ENCODE results near the gene EID2. TPM values are rescaled to one million over a fixed set of nuclear protein-coding genes. Genes with fewer than 3 reads are reported as not detected.

The EID2 gene
- polyA plus RNA-seq, 4 donors = 9.9 to 13.4 (median 11.9) TPM

DNA sequence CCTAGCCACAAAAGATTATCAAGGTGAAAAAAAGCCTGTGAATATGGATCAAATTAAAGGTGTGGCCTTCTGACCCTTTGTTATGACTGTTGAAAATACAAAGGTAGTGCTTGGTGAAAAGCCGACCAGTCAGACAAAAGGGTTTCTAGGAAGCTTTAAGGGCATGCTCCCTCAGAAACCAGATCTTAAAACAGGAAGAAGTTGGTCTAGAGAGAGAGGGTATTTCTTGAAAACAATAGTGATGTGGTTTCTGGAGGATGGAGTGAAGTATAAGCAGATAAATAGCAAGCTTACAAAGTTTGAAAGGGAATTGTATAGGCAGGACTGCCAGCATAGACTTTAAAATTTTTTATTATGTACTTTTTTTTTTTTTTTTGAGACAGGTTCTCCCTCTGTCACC, 5.0 kb upstream of the EID2 start:
- no peaks in the 10 kb centered on the region for H3K4me1 ChIP-seq (ENCODE audit: control insufficient read depth in 3 of 3, insufficient read depth in 2 of 3, low read depth in 1 of 3, low read length in 2 of 3)
- no peak overlapping the region for H3K27ac ChIP-seq (ENCODE audit: low read depth in 1 of 3, low read length in 2 of 3)
- FAIRE-seq (no peak), DNase-seq (no peak)
- H3K9me3 ChIP-seq (ENCODE audit: control insufficient read depth in 2 of 2, insufficient read depth in 1 of 2, low read depth in 1 of 2, low read length in 1 of 2) = no peaks in the 10 kb centered on the region
- H3K27me3 ChIP-seq (ENCODE audit: control insufficient read depth in 3 of 3, insufficient read depth in 3 of 3, low read length in 3 of 3) = peaks cover 0 to 4% (median 0%) of the 10 kb centered on the region in 3 donors
- no peak overlapping the region for H3K4me3 ChIP-seq (ENCODE audit: low read depth in 1 of 3, low read length in 3 of 3)
- WGBS, 3 donors = 25 to 43% (median 26%) methylated on average over 1 of the region's 1 CpG
- no peaks in the 10 kb centered on the region for H3K36me3 ChIP-seq (ENCODE audit: control insufficient read depth in 3 of 3, insufficient read depth in 2 of 3, low read depth in 1 of 3, low read length in 3 of 3)

DNA sequence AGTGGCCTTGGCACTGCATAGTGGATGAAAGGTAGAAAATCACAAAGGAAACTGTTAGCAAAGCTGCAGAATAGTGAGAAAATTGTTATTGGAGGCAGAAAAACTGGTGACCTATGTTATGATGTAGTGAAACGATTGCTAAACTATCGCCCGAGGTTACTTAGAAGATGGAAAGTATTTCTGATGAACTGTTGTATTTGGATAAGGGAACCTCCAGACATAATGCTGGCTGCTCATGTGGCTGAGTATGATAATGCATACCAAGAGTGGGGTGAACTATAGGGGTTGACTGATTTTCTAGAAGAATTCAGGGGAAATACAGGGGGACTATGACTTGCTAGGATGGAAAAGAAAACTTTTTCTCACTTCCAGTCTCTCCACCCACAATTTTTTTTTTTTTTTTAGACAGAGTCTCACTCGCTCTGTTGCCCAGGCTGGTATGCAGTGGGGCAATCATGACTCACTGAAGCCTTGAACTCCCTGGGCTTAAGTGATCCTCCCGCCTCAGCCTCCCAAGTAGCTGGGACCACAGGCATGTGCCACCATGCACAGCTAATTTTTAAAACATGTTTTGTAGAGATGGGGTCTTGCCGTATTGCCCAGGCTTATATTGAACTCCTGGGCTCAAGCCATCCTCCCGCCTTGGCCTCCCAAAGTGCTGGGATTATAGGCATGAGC, 4.4 kb upstream of the EID2 start:
- Histone ChIP-seq H3K36me3 (ENCODE audit: control insufficient read depth in 3 of 3, insufficient read depth in 2 of 3, low read depth in 1 of 3, low read length in 3 of 3) (no peaks in the 10 kb centered on the region), H3K27me3 (ENCODE audit: control insufficient read depth in 3 of 3, insufficient read depth in 3 of 3, low read length in 3 of 3) (peaks cover 0 to 4% (median 0%) of the 10 kb centered on the region in 3 donors), H3K27ac (ENCODE audit: low read depth in 1 of 3, low read length in 2 of 3) (no peak overlapping the region), H3K4me1 (ENCODE audit: control insufficient read depth in 3 of 3, insufficient read depth in 2 of 3, low read depth in 1 of 3, low read length in 2 of 3) (no peaks in the 10 kb centered on the region), H3K9me3 (ENCODE audit: control insufficient read depth in 2 of 2, insufficient read depth in 1 of 2, low read depth in 1 of 2, low read length in 1 of 2) (no peaks in the 10 kb centered on the region), H3K4me3 (ENCODE audit: low read depth in 1 of 3, low read length in 3 of 3) (no peak overlapping the region)
- FAIRE-seq = no peak
- no peak for DNase-seq
- WGBS, 3 donors = 82 to 84% (median 84%) methylated on average over 7 of the region's 7 CpGs

DNA sequence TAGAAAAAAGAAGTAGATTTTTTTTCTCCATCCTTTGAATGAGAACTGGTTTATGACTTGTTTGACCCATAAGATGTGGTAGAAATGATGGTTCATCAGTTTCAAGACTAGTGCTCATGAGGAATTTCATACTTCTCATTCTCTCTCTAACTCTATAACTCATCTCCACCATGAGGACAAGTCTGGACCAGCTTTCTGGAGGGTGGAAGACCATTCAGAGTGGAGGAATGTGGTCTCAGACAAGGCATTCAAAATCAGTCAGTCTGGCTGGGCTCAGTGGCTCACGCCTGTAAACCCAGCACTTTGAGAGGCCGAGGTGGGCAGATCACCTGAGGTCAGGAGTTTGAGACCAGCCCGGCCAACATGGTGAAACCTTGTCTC, 3.5 kb upstream of the EID2 start:
- FAIRE-seq (no peak), DNase-seq (no peak)
- H3K4me3 ChIP-seq (ENCODE audit: low read depth in 1 of 3, low read length in 3 of 3) = no peak overlapping the region
- 83 to 94% (median 91%) methylated on average over 3 of the region's 3 CpGs for WGBS, 3 donors
- no peaks in the 10 kb centered on the region for H3K9me3 ChIP-seq (ENCODE audit: control insufficient read depth in 2 of 2, insufficient read depth in 1 of 2, low read depth in 1 of 2, low read length in 1 of 2)
- H3K36me3 ChIP-seq (ENCODE audit: control insufficient read depth in 3 of 3, insufficient read depth in 2 of 3, low read depth in 1 of 3, low read length in 3 of 3) = no peaks in the 10 kb centered on the region
- peaks cover 0 to 4% (median 0%) of the 10 kb centered on the region in 3 donors for H3K27me3 ChIP-seq (ENCODE audit: control insufficient read depth in 3 of 3, insufficient read depth in 3 of 3, low read length in 3 of 3)
- H3K27ac ChIP-seq (ENCODE audit: low read depth in 1 of 3, low read length in 2 of 3) = no peak overlapping the region
- H3K4me1 ChIP-seq (ENCODE audit: control insufficient read depth in 3 of 3, insufficient read depth in 2 of 3, low read depth in 1 of 3, low read length in 2 of 3) = peaks cover 0 to 5% (median 0%) of the 10 kb centered on the region in 3 donors

DNA sequence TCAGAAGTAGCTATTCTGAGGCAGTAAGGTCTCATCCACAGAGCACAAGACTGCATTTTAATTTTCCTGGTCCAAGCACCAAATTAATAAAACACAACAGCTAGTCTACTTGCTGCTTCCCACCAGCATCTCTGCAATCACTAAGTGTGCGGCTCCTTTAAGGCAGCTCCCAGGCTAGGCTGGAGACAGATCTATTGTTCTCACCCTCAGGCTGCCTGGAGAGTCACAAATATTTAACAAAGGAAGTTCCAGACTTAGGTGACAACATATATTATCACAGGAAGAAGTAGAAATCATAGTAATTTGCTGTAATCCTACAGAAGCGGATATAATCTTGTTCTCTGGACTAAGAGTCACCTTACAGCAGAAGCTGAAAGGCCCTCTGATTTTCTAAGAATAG, 2.2 kb upstream of the EID2 start:
- Histone ChIP-seq H3K9me3 (ENCODE audit: control insufficient read depth in 2 of 2, insufficient read depth in 1 of 2, low read depth in 1 of 2, low read length in 1 of 2) (no peaks in the 10 kb centered on the region), H3K27ac (ENCODE audit: low read depth in 1 of 3, low read length in 2 of 3) (no peak overlapping the region), H3K4me3 (ENCODE audit: low read depth in 1 of 3, low read length in 3 of 3) (no peak overlapping the region), H3K36me3 (ENCODE audit: control insufficient read depth in 3 of 3, insufficient read depth in 2 of 3, low read depth in 1 of 3, low read length in 3 of 3) (no peaks in the 10 kb centered on the region), H3K27me3 (ENCODE audit: control insufficient read depth in 3 of 3, insufficient read depth in 3 of 3, low read length in 3 of 3) (peaks cover 0 to 4% (median 0%) of the 10 kb centered on the region in 3 donors), H3K4me1 (ENCODE audit: control insufficient read depth in 3 of 3, insufficient read depth in 2 of 3, low read depth in 1 of 3, low read length in 2 of 3) (peaks cover 0 to 5% (median 0%) of the 10 kb centered on the region in 3 donors)
- FAIRE-seq = no peak
- WGBS, 3 donors = 49 to 53% (median 52%) methylated on average over 2 of the region's 2 CpGs
- no peak for DNase-seq

DNA sequence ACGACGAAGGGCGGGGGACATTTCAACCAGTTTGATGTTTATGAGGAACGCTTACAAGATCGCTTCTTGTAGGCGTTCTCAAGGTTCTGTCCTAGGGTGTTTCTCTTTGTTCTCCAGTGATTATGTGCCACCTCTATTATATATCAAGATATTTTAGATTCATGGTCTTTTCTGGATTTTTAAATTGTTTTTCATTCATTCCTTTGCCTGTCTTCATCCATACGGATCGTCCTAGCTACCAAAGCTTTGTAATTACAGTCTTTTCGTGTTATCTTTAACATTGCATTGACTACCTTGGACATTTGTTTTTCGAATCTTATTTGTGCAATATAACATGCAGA, 342 bp upstream of the EID2 start:
- H3K36me3 ChIP-seq (ENCODE audit: control insufficient read depth in 3 of 3, insufficient read depth in 2 of 3, low read depth in 1 of 3, low read length in 3 of 3) = no peaks in the 10 kb centered on the region
- no peak overlapping the region for H3K27ac ChIP-seq (ENCODE audit: low read depth in 1 of 3, low read length in 2 of 3)
- H3K27me3 ChIP-seq (ENCODE audit: control insufficient read depth in 3 of 3, insufficient read depth in 3 of 3, low read length in 3 of 3) = no peaks in the 10 kb centered on the region
- no peak for FAIRE-seq
- peaks cover 0 to 5% (median 0%) of the 10 kb centered on the region in 3 donors for H3K4me1 ChIP-seq (ENCODE audit: control insufficient read depth in 3 of 3, insufficient read depth in 2 of 3, low read depth in 1 of 3, low read length in 2 of 3)
- no peaks in the 10 kb centered on the region for H3K9me3 ChIP-seq (ENCODE audit: control insufficient read depth in 2 of 2, insufficient read depth in 1 of 2, low read depth in 1 of 2, low read length in 1 of 2)
- 6 to 9% (median 8%) methylated on average over 10 of the region's 10 CpGs for WGBS, 3 donors
- H3K4me3 ChIP-seq (ENCODE audit: low read depth in 1 of 3, low read length in 3 of 3) = peak overlapping the region in 1 of 3 donors; percentile 76
- no peak for DNase-seq

DNA sequence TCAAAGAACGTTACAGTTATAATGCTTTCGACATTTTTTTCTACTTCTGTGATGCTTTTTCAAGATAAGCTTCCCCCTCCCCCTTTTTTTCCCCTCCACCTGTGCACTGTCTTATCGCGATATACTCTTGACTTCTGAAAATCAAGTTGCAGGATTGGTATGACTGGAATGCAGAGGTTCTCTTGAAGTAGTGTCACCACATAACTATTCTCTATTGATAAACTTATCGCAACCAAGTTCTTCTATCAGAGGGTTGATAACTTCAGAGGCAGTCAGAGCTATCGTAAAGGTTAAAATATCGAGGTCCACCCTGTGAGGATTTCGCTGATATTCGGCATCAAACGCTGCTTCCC, 820 bp downstream of the EID2 start:
- H3K9me3 ChIP-seq (ENCODE audit: control insufficient read depth in 2 of 2, insufficient read depth in 1 of 2, low read depth in 1 of 2, low read length in 1 of 2) = no peaks in the 10 kb centered on the region
- H3K36me3 ChIP-seq (ENCODE audit: control insufficient read depth in 3 of 3, insufficient read depth in 2 of 3, low read depth in 1 of 3, low read length in 3 of 3) = no peaks in the 10 kb centered on the region
- H3K4me3 ChIP-seq (ENCODE audit: low read depth in 1 of 3, low read length in 3 of 3) = peak overlapping the region; percentile 76 to 93 (median 88)
- H3K27me3 ChIP-seq (ENCODE audit: control insufficient read depth in 3 of 3, insufficient read depth in 3 of 3, low read length in 3 of 3) = no peaks in the 10 kb centered on the region
- FAIRE-seq (no peak), DNase-seq (no peak)
- peaks cover 0 to 5% (median 0%) of the 10 kb centered on the region in 3 donors for H3K4me1 ChIP-seq (ENCODE audit: control insufficient read depth in 3 of 3, insufficient read depth in 2 of 3, low read depth in 1 of 3, low read length in 2 of 3)
- peak overlapping the region; percentile 78 to 97 (median 80) for H3K27ac ChIP-seq (ENCODE audit: low read depth in 1 of 3, low read length in 2 of 3)
- WGBS, 3 donors = 1 to 3% (median 3%) methylated on average over 10 of the region's 10 CpGs

DNA sequence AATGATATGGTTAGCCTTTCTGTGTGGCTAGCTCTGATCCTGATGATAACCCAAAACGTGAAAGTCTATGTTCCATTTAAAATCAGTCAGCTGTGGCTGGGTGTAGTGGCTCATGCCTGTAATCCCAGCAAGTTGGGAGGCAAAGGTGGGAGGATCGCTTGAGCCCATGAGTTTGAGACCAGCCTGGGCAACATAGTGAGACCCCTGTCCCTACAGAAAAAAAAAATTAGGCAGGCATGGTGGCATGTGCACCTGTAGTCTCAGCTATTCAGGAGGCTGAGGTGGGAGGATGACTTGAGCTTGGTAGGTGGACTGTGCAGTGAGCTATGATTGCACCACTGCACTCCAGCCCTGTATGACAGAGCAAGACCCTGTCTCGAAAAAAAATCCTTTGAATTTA, 6.2 kb downstream of the EID2 start:
- WGBS, 3 donors = 59 to 74% (median 62%) methylated on average over 3 of the region's 3 CpGs
- no peak for FAIRE-seq
- Histone ChIP-seq H3K36me3 (ENCODE audit: control insufficient read depth in 3 of 3, insufficient read depth in 2 of 3, low read depth in 1 of 3, low read length in 3 of 3) (no peaks in the 10 kb centered on the region), H3K4me1 (ENCODE audit: control insufficient read depth in 3 of 3, insufficient read depth in 2 of 3, low read depth in 1 of 3, low read length in 2 of 3) (peaks cover 0 to 4% (median 3%) of the 10 kb centered on the region in 3 donors), H3K4me3 (ENCODE audit: low read depth in 1 of 3, low read length in 3 of 3) (no peak overlapping the region), H3K27me3 (ENCODE audit: control insufficient read depth in 3 of 3, insufficient read depth in 3 of 3, low read length in 3 of 3) (peaks cover 0 to 2% (median 0%) of the 10 kb centered on the region in 3 donors), H3K27ac (ENCODE audit: low read depth in 1 of 3, low read length in 2 of 3) (no peak overlapping the region), H3K9me3 (ENCODE audit: control insufficient read depth in 2 of 2, insufficient read depth in 1 of 2, low read depth in 1 of 2, low read length in 1 of 2) (no peaks in the 10 kb centered on the region)
- no peak for DNase-seq

DNA sequence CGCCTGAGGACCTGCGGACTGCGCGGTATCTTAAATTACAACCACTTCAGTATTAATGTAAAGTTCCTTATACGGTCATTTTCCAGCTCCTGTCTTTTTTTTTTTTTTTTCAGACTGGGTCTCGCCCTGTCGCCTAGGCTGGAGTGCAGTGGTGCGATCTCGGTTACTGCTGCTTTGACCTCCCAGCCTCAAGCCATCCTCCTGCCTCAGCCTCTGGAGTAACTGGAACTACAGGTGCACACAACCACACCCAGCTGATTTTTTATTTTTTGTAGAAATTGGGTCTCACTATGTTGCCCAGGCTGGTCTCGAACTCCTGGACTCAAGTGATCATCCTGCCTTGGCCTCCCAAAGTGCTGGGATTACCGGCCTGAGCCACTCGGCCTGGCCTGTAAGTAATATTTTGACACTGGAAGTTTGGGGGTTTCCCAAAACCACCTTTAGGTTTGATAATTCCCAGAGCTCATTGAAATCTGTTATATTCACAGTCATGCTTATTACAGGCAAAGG, 6.9 kb downstream of the EID2 start:
- no peak for FAIRE-seq
- peak overlapping the region in 1 of 3 donors; percentile 70 for H3K4me3 ChIP-seq (ENCODE audit: low read depth in 1 of 3, low read length in 3 of 3)

More for the DNA sequence above, 6.9 kb downstream of the EID2 start:
- Histone ChIP-seq H3K9me3 (ENCODE audit: control insufficient read depth in 2 of 2, insufficient read depth in 1 of 2, low read depth in 1 of 2, low read length in 1 of 2) (no peaks in the 10 kb centered on the region), H3K36me3 (ENCODE audit: control insufficient read depth in 3 of 3, insufficient read depth in 2 of 3, low read depth in 1 of 3, low read length in 3 of 3) (no peaks in the 10 kb centered on the region), H3K27ac (ENCODE audit: low read depth in 1 of 3, low read length in 2 of 3) (no peak overlapping the region), H3K4me1 (ENCODE audit: control insufficient read depth in 3 of 3, insufficient read depth in 2 of 3, low read depth in 1 of 3, low read length in 2 of 3) (peaks cover 0 to 4% (median 2%) of the 10 kb centered on the region in 3 donors), H3K27me3 (ENCODE audit: control insufficient read depth in 3 of 3, insufficient read depth in 3 of 3, low read length in 3 of 3) (peaks cover 0 to 2% (median 0%) of the 10 kb centered on the region in 3 donors)
- 18 to 23% (median 19%) methylated on average over 12 of the region's 12 CpGs for WGBS, 3 donors
- no peak for DNase-seq
